SK-N-SH treated with all-trans-retinoic acid at 6 μM for 48 hours (cell line): ENCODE data around the gene SEMA4A.

Experiments used
- ARNTL ChIP-seq: fragments of 450-650 bp; formaldehyde crosslinking; IDR thresholded peaks from 2 replicates; pipeline ENCODE4 v1.5.0; 2020; ENCODE audit warnings: low read depth, mild to moderate bottlenecking, moderate library complexity, borderline replicate concordance
- TCF4 ChIP-seq: fragments of 250-450 bp; sonication (Bioruptor Pico); IDR thresholded peaks from 2 replicates; pipeline ENCODE4 v1.8.0; 2021; ENCODE audit warnings: mild to moderate bottlenecking, moderate library complexity, borderline replicate concordance
- TF ChIP-seq, protein P1 (sequence below): fragments of 250-450 bp; sonication (Bioruptor Pico); IDR thresholded peaks from 2 replicates; pipeline ENCODE4 v1.8.0; 2020; ENCODE audit warnings: mild to moderate bottlenecking, moderate library complexity, borderline replicate concordance

DNA sequence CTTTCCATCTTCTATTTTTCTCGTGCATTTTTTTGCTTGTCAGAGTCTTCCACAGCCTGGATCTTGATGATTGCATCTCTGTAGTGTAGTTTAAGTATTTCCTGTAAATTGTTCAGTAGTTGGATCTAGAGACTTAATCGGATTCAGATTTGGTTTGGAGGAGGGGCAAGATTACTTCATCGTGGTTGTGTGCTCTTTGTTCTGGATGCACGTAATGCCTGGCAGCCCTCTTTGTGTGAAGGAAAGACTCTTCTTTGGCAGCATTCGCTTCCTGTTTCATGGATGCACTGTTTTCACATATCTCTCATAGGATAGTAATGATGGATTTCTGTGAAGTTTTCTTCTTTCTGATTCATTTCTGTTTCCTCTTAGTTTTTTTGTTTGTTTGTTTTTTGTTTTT lies 14.2 kb downstream of the SEMA4A start:
- TF ChIP-seq ARNTL = no peak
- TF ChIP-seq, protein P1, sequence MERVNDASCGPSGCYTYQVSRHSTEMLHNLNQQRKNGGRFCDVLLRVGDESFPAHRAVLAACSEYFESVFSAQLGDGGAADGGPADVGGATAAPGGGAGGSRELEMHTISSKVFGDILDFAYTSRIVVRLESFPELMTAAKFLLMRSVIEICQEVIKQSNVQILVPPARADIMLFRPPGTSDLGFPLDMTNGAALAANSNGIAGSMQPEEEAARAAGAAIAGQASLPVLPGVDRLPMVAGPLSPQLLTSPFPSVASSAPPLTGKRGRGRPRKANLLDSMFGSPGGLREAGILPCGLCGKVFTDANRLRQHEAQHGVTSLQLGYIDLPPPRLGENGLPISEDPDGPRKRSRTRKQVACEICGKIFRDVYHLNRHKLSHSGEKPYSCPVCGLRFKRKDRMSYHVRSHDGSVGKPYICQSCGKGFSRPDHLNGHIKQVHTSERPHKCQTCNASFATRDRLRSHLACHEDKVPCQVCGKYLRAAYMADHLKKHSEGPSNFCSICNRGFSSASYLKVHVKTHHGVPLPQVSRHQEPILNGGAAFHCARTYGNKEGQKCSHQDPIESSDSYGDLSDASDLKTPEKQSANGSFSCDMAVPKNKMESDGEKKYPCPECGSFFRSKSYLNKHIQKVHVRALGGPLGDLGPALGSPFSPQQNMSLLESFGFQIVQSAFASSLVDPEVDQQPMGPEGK = no peak
- TF ChIP-seq TCF4 = no peak
